ENCODE measurements around the gene MITF. TPM values are rescaled to one million over a fixed set of nuclear protein-coding genes. Genes with fewer than 3 reads are reported as not detected.

Gene MITF
- total RNA-seq, 4 donors from 2014 or later = 19.4 to 35.3 (median 21.7) TPM

DNA sequence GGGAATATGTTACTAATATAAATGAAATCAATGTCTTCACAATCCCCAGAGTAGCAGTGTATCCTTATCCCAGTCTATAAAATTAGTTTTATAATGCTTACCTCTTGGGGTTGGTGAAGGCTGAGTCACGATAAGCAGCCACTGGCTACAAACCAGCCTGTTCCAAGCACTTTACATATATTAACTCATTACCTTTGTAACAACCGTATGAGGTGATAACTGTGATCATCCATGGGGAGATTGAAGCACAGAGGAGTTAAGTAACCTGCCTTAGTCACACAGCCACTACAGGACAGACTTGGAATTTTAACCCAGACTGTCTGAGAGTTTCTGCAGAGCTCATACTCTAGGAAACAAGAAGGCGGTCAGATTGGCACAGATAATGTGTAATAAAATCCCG, 43.3 kb upstream of the MITF start:
- DNase-seq (ENCODE audit: low spot score in 2 of 2) = no peak
- H3K4me1 ChIP-seq = peaks cover 6% of the 10 kb centered on the region
- no peak overlapping the region for H3K27ac ChIP-seq
- no peaks in the 10 kb centered on the region for H3K36me3 ChIP-seq
- no peak overlapping the region for H3K4me3 ChIP-seq
- H3K9me3 ChIP-seq = no peaks in the 10 kb centered on the region
- no peak for TF ChIP-seq EP300 (IDR thresholded peaks at IDR 0.05)
- 58% methylated on average over 4 of the region's 4 CpGs for WGBS
- no peaks in the 10 kb centered on the region for H3K27me3 ChIP-seq

DNA sequence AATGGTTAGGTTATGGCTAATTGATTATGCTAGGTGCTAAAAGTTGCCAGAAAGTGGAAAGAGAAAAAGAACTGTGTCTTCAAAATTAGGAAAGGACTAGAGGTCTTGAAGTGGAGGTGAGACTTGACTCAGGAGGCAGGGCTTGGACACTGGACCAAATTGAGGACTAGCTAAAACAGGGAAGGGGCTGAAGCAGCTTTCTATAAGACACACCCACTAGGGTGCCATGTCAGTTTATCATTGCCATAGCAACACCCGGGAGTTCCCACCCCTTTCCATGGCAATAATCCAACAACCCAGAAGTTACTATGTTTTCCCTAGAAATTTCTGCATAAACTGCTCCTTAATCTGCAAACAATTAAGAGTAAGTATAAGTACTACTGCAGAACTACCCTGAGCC, 42.9 kb upstream of the MITF start:
- Histone ChIP-seq H3K9me3 (no peaks in the 10 kb centered on the region), H3K4me1 (peaks cover 6% of the 10 kb centered on the region), H3K27me3 (no peaks in the 10 kb centered on the region), H3K27ac (no peak overlapping the region), H3K4me3 (no peak overlapping the region), H3K36me3 (no peaks in the 10 kb centered on the region)
- WGBS = 24% methylated on average over 1 of the region's 1 CpG
- TF ChIP-seq POLR2AphosphoS5 (IDR thresholded peaks at IDR 0.05) = no peak
- no peak for TF ChIP-seq EP300 (IDR thresholded peaks at IDR 0.05)
- TF ChIP-seq POLR2A (IDR thresholded peaks at IDR 0.05) = no peak
- TF ChIP-seq, protein P1, sequence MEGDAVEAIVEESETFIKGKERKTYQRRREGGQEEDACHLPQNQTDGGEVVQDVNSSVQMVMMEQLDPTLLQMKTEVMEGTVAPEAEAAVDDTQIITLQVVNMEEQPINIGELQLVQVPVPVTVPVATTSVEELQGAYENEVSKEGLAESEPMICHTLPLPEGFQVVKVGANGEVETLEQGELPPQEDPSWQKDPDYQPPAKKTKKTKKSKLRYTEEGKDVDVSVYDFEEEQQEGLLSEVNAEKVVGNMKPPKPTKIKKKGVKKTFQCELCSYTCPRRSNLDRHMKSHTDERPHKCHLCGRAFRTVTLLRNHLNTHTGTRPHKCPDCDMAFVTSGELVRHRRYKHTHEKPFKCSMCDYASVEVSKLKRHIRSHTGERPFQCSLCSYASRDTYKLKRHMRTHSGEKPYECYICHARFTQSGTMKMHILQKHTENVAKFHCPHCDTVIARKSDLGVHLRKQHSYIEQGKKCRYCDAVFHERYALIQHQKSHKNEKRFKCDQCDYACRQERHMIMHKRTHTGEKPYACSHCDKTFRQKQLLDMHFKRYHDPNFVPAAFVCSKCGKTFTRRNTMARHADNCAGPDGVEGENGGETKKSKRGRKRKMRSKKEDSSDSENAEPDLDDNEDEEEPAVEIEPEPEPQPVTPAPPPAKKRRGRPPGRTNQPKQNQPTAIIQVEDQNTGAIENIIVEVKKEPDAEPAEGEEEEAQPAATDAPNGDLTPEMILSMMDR (IDR thresholded peaks at IDR 0.05) = no peak
- no peak for DNase-seq (ENCODE audit: low spot score in 2 of 2)

DNA sequence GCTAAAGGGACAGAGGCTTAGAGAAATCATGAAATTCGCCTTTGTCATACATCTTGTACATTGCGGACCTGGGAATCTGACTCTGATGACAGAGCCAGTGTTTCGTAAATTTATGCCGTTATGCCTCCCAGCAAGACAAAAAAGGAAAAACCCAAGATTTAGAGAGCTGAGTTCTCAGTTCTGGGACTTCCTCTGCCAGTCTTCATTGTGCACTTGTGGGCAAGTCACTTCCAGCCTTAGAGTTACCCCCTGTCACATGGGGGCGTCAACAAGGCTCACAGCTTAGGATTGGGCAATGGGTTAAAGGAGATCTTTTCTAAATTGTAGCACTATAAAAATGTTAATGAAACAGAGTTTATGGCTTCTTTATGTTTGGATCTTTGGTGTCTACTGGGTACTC, 41.9 kb upstream of the MITF start:
- no peak for TF ChIP-seq POLR2A (IDR thresholded peaks at IDR 0.05)
- TF ChIP-seq, protein P1 (IDR thresholded peaks at IDR 0.05) = no peak
- TF ChIP-seq POLR2AphosphoS5 (IDR thresholded peaks at IDR 0.05) = no peak
- no peak for TF ChIP-seq EP300 (IDR thresholded peaks at IDR 0.05)
- Histone ChIP-seq H3K27me3 (no peaks in the 10 kb centered on the region), H3K9me3 (no peaks in the 10 kb centered on the region), H3K4me1 (peaks cover 6% of the 10 kb centered on the region), H3K36me3 (no peaks in the 10 kb centered on the region), H3K4me3 (no peak overlapping the region), H3K27ac (no peak overlapping the region)
- WGBS = 68% methylated on average over 5 of the region's 5 CpGs
- DNase-seq (ENCODE audit: low spot score in 2 of 2) = no peak

DNA sequence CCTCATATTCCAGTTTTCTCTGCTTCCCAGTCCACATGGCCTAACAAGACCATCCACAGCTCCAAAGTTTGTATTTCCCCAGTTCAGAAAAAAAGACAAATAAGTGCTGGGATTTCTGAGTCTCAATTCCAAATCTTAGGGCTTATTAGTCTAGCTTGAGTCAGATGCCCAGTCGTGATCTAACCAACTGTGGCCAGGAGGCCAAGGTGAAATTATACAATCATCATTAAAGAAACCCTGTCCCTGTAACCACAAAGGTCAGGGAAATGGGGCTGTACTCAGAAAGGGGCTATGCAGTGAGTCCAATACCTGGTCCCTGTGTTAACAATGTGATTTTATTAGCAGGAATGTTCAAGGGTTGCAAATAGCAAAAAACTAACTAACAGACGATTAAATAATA, 40.5 kb upstream of the MITF start:
- Histone ChIP-seq H3K4me3 (no peak overlapping the region), H3K36me3 (no peaks in the 10 kb centered on the region), H3K9me3 (no peaks in the 10 kb centered on the region), H3K4me1 (peaks cover 6% of the 10 kb centered on the region), H3K27me3 (no peaks in the 10 kb centered on the region), H3K27ac (no peak overlapping the region)
- WGBS = 81% methylated on average over 2 of the region's 2 CpGs
- TF ChIP-seq, protein P1 (IDR thresholded peaks at IDR 0.05) = no peak
- TF ChIP-seq EP300 (IDR thresholded peaks at IDR 0.05) (no peak), POLR2AphosphoS5 (IDR thresholded peaks at IDR 0.05) (no peak), POLR2A (IDR thresholded peaks at IDR 0.05) (no peak)
- DNase-seq (ENCODE audit: low spot score in 2 of 2) = no peak

DNA sequence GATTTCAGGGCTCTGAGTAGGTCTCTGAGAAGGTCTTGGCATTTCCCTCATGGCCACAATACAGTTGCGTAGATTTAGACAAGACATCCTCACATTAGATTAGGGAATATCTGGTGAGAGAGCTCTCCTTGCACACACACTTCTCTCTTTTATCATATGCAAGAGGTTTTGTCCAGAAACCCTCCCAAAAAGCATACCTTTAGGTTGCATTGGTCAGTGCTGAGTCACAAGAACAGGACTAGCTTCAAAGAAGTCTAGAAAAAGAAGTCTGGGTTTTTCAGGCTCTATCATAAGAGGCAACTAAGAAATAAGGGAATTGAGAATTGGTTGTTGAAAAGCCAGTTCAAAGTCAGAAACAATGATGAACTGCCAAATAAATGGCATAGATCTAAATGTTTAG, 40.1 kb upstream of the MITF start:
- no peaks in the 10 kb centered on the region for H3K27me3 ChIP-seq
- H3K27ac ChIP-seq = no peak overlapping the region
- H3K9me3 ChIP-seq = no peaks in the 10 kb centered on the region
- TF ChIP-seq POLR2A (IDR thresholded peaks at IDR 0.05) (no peak), POLR2AphosphoS5 (IDR thresholded peaks at IDR 0.05) (no peak), EP300 (IDR thresholded peaks at IDR 0.05) (no peak)
- TF ChIP-seq, protein P1 (IDR thresholded peaks at IDR 0.05) = no peak
- H3K4me3 ChIP-seq = no peak overlapping the region
- no peaks in the 10 kb centered on the region for H3K36me3 ChIP-seq
- 95% methylated on average over 1 of the region's 1 CpG for WGBS
- H3K4me1 ChIP-seq = peaks cover 6% of the 10 kb centered on the region
- no peak for DNase-seq (ENCODE audit: low spot score in 2 of 2)

DNA sequence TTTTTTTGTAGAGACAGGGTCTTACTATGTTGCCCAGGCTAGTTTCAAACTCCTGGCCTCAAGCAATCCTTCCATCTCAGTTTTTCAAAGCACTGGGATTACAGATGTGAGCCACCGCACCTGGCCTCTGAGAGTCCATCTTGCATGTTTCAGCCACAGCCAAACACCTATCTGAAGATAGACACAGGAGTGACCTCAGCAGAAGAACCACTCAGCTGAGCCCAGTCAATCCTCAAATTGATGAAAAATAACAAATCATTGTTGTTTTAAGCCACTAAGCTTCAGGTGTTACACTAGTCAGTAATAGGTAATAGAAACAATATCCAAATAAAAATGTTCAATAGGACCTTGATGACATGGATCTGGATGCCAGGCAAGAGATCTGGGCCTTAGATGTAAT, 38.3 kb upstream of the MITF start:
- TF ChIP-seq EP300 (IDR thresholded peaks at IDR 0.05) (no peak), POLR2A (IDR thresholded peaks at IDR 0.05) (no peak), POLR2AphosphoS5 (IDR thresholded peaks at IDR 0.05) (no peak)
- TF ChIP-seq, protein P1 (IDR thresholded peaks at IDR 0.05) = no peak
- Histone ChIP-seq H3K4me3 (no peak overlapping the region), H3K9me3 (no peaks in the 10 kb centered on the region), H3K27me3 (no peaks in the 10 kb centered on the region), H3K27ac (no peak overlapping the region), H3K36me3 (no peaks in the 10 kb centered on the region), H3K4me1 (peaks cover 4% of the 10 kb centered on the region)
- DNase-seq (ENCODE audit: low spot score in 2 of 2) = no peak
- 100% methylated on average over 1 of the region's 1 CpG for WGBS

All from suprapubic skin (tissue), 4 donors.